GM12878 (cell line): ENCODE results near the gene NUP37. TPM values are rescaled to one million over a fixed set of nuclear protein-coding genes. Genes with fewer than 3 reads are reported as not detected.
"Not testable (repeated sequence)": the region's sequence is repeated elsewhere in the genome, so short reads cannot be mapped to it uniquely, and the experiment has no call there.

Experiments used
- ATAC-seq: fragments of 200-7000 bp; cut with Tn5 transposase; 3 replicates; pipeline ENCODE4 v1.9.1; 2020; ENCODE audit warnings: mild to moderate bottlenecking, moderate library complexity
- BruUV-seq: library from RNA; stranded (reverse); fragments of 400-500 nt; replicated peaks from 2 replicates; lab custom pipeline; 2021; lab: Mats Ljungman, UMichigan
- CTCF ChIA-PET: fragments of 300-600 bp; sonication (Branson Sonifier 250); formaldehyde crosslinking; extraction: SDS; loops from one replicate; lab custom pipeline; 2021; ENCODE audit warnings: inconsistent platforms; lab: Yijun Ruan, JAX
- POLR2A ChIA-PET: fragments of 350-600 bp; formaldehyde crosslinking; extraction: SDS; loops from one replicate; lab custom pipeline; 2021; ENCODE audit warnings: inconsistent platforms; lab: Charles Lee
- RAD21 ChIA-PET: fragments of 300-600 bp; sonication (Branson Sonifier 250); formaldehyde crosslinking; loops from one replicate; lab custom pipeline; 2023; ENCODE audit warnings: antibody characterized with exemption; ENCODE audit not compliant: unreplicated experiment; lab: Charles Lee
- SMC1A ChIA-PET: fragments of 300-600 bp; sonication (Branson Sonifier 250); formaldehyde crosslinking; loops from one replicate; lab custom pipeline; 2023; ENCODE audit not compliant: unreplicated experiment, uncharacterized antibody; lab: Charles Lee
- DNase-seq: peaks from one replicate; pipeline ENCODE4 v3.0.0-alpha.2; 2011; ENCODE audit warnings: low read depth, low spot score
- FAIRE-seq: peaks from 3 replicates; lab custom pipeline; 2011; peaks lifted over from hg19 to GRCh38; lab: Jason Lieb, UNC
- H2AFZ ChIP-seq: 2 replicates; pipeline ENCODE4 v1.6.0; 2011; ENCODE audit warnings: low read depth, low read length, control low read depth; ENCODE audit not compliant: control insufficient read depth
- H3K27ac ChIP-seq: 2 replicates; pipeline ENCODE4 v1.5.1; 2011; ENCODE audit warnings: control low read depth; ENCODE audit not compliant: control insufficient read depth, insufficient read depth
- H3K27me3 ChIP-seq, 2 experiments: replicated peaks in 1 of 2; 2 replicates each; pipeline versions ENCODE4 v1.6.0 to v1.6.1; 2011; ENCODE audit warnings: low read length in 1 of 2; ENCODE audit not compliant: control insufficient read depth in 2 of 2, insufficient read depth in 2 of 2
- H3K36me3 ChIP-seq, 2 experiments: 2 replicates each; pipeline ENCODE4 v1.5.1; 2011; ENCODE audit warnings: low read length in 1 of 2; ENCODE audit not compliant: control insufficient read depth in 2 of 2, insufficient read depth in 2 of 2
- H3K4me1 ChIP-seq: 2 replicates; pipeline ENCODE4 v1.6.1; 2011; ENCODE audit warnings: mild to moderate bottlenecking, low read length, moderate library complexity, mixed read lengths; ENCODE audit not compliant: control insufficient read depth, insufficient read depth
- H3K4me2 ChIP-seq: 2 replicates; pipeline ENCODE4 v1.6.0; 2011; ENCODE audit warnings: control low read depth; ENCODE audit not compliant: control insufficient read depth, insufficient read depth
- H3K4me3 ChIP-seq: fragments of 200-600 bp; sonication (generic); 2 replicates; pipeline ENCODE4 v1.5.1; 2016
- H3K79me2 ChIP-seq: 2 replicates; pipeline ENCODE4 v1.6.0; 2011; ENCODE audit warnings: low read length; ENCODE audit not compliant: control insufficient read depth, insufficient read depth
- H3K9ac ChIP-seq: 2 replicates; pipeline ENCODE4 v1.8.0; 2011; ENCODE audit warnings: low read length, control low read depth, mixed read lengths; ENCODE audit not compliant: control insufficient read depth, insufficient read depth
- H3K9me3 ChIP-seq: replicated peaks from 3 replicates; pipeline ENCODE4 v1.5.1; 2011; ENCODE audit warnings: mild to moderate bottlenecking, low read length; ENCODE audit not compliant: control insufficient read depth, insufficient read depth
- H4K20me1 ChIP-seq: 2 replicates; pipeline ENCODE4 v1.6.0; 2011; ENCODE audit not compliant: control insufficient read depth, insufficient read depth
- ETV6 ChIP-seq, 2 experiments: fragments of 450-650 bp in 1 of 2; IDR thresholded peaks in 1 of 2; conservative IDR thresholded peaks in 1 of 2; 2 replicates each; pipeline ENCODE4 v1.6.1; 2014; ENCODE audit warnings: antibody characterized with exemption in 1 of 2, borderline replicate concordance in 1 of 2, low read depth in 1 of 2, mild to moderate bottlenecking in 1 of 2, moderate library complexity in 1 of 2
- JUND ChIP-seq: IDR thresholded peaks from 2 replicates; pipeline ENCODE4 v1.6.1; 2012; ENCODE audit warnings: low read depth, mild to moderate bottlenecking, low read length, improper control_type of control experiment, moderate library complexity
- ZNF217 ChIP-seq: fragments of 450-650 bp; IDR thresholded peaks from 2 replicates; pipeline ENCODE4 v1.6.1; 2017; ENCODE audit warnings: antibody characterized with exemption, mild to moderate bottlenecking
- WGBS: methylation state at CpG from one replicate; pipeline ENCODE4 v1.1.6; 2016; ENCODE audit warnings: low lambda C conversion rate; ENCODE audit not compliant: insufficient replicate concordance, insufficient coverage; ENCODE audit errors: missing lambda C conversion rate; 5-methylcytosine and 5-hydroxymethylcytosine counted together
- in situ Hi-C: fragments of 300-500 bp; cut with MboI; formaldehyde crosslinking; loops from 9 replicates; pipeline ENCODE4 v1.14.3; 2018; ENCODE audit warnings: mixed read lengths
- intact Hi-C: fragments of 100-400 bp; cut with micrococcal nuclease; formaldehyde crosslinking; loops from one replicate; pipeline ENCODE4 v1.14.2; 2022; ENCODE audit not compliant: unreplicated experiment
- polyA plus RNA-seq, 11 experiments: library from polyadenylated mRNA; depleted of rRNA in 4 of 11; unstranded in 6 of 11; stranded (reverse) in 5 of 11; fragments of >200 nt; fragmentation: Nextera tagmentation in 4 of 11; fragmentation: Illumina TruSeq in 1 of 11; extraction: Ambion mirVana in 4 of 11; extraction: Trizol in 1 of 11; gene quantifications; 1 replicate in 1 of 11; 2 replicates in 10 of 11; pipeline versions ENCODE4 v1.2.1 to v1.2.3, GENCODE V29; 2011 to 2016; ENCODE audit warnings: inconsistent platforms in 2 of 11, missing spikeins in 2 of 11, low read depth in 1 of 11
- total RNA-seq, 4 experiments: library from RNA; depleted of rRNA in 3 of 4; stranded (reverse); fragments of >200 nt in 3 of 4; fragmentation: Illumina TruSeq in 1 of 4; extraction: Trizol in 1 of 4; gene quantifications; 2 replicates each; pipeline versions ENCODE4 v1.2.1 to v1.2.3, GENCODE V29; 2013 to 2021

NUP37 gene
- total and polyA plus RNA-seq, 10 of the 15 experiments (the other 5 are each of a cell fraction or from before 2014, with no cell fraction given), result 51.8 to 250 (median 99.6) TPM

GRCh38 chr12:102080842-102081241 is 39.1 kb downstream of the NUP37 start:
- FAIRE-seq (no peak), DNase-seq (no peak), ATAC-seq (no peak)
- ChIA-PET RAD21 (interaction anchor here (1.5 kb wide), 1 partner anchor 13 kb away, joined by 3 read pairs; no protein-coding TSS in a partner anchor), SMC1A (interaction anchor here (1.1 to 2.1 kb wide), 5 partner anchors 11 to 47 kb away, joined by 3 to 6 read pairs (median 5); no protein-coding TSS in a partner anchor), POLR2A (interaction anchor here (0.6 kb wide), 1 partner anchor 138 kb away, joined by 3 read pairs; no protein-coding TSS in a partner anchor), CTCF (interaction anchor here (0.6 to 1.9 kb wide), 3 partner anchors 9 to 19 kb away, joined by 3 to 5 read pairs (median 5); no protein-coding TSS in a partner anchor)
- intact Hi-C loops (no loop called here), in situ Hi-C loops (no loop called here)
- Histone ChIP-seq H3K79me2 (no peaks in the 10 kb centered on the region), H3K4me2 (no peak overlapping the region), H3K4me3 (no peak overlapping the region), H3K9ac (no peak overlapping the region), H3K9me3 (no peaks in the 10 kb centered on the region), H3K4me1 (no peaks in the 10 kb centered on the region), H3K36me3 (peaks cover 0 to 27% of the 10 kb centered on the region in 2 experiments; a peak in 3 of 4 replicates), H2AFZ (no peak overlapping the region), H3K27me3 (no peaks in the 10 kb centered on the region), H3K27ac (no peak overlapping the region), H4K20me1 (no peaks in the 10 kb centered on the region)
- no TSS peak for BruUV-seq
- WGBS, result 93% methylated on average over 4 of the region's 4 CpGs
- no peak for TF ChIP-seq ETV6 (conservative IDR thresholded peaks at IDR 0.05 in 1 of 2, IDR thresholded peaks at IDR 0.05 in 1 of 2; ENCODE audit: borderline replicate concordance in 1 of 2, low read depth in 1 of 2)
- TF ChIP-seq JUND, result no peak
- no peak for TF ChIP-seq ZNF217

GRCh38 chr12:102072092-102072491 is 47.8 kb downstream of the NUP37 start:
- H3K27me3 ChIP-seq, RAD21 ChIA-PET, H3K79me2 ChIP-seq, ATAC-seq, DNase-seq, H3K9ac ChIP-seq, H3K4me3 ChIP-seq, BruUV-seq, H2AFZ ChIP-seq, CTCF ChIA-PET, H3K4me2 ChIP-seq, SMC1A ChIA-PET, H4K20me1 ChIP-seq, H3K4me1 ChIP-seq, intact Hi-C loops, H3K9me3 ChIP-seq, in situ Hi-C loops, POLR2A ChIA-PET, H3K27ac ChIP-seq, FAIRE-seq: not testable (repeated sequence)
- WGBS, result 98% methylated on average over 7 of the region's 7 CpGs
- H3K36me3 ChIP-seq, result peaks cover 0 to 19% of the 10 kb centered on the region in 2 experiments; a peak in 2 of 4 replicates
